Measurements from ENCODE around the gene LRRC4.

LRRC4 gene

DNA sequence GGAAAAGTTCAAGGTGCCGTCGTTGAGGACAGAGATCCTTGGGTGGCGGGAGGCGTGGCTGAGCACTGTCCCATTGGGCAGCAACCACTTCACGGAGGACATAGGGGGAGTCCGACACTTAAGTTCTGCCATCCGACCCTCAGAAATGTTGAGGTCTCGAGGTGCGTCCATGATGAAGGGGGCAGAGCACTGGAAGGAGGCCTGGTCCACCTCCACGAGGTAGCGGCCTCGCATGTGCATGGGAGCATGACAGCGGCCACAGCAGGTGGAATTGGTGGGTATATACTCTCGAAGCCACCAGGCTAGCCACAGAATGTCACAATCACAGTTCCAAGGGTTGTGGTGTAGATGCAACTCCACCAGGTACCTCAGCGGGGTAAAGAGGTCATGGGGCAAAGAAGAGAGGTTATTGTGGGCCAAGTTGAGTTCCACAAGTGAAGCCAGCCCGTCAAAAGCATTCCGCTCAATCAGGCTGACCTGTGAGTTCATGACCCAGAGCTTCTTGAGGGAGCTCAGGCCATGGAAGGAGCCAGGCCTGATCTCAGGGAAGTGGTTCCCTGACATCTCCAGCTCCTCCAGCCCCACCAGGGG lies 1.7 kb downstream of the LRRC4 start:
- DNase-seq (ENCODE audit: low read depth) = no peak

DNA sequence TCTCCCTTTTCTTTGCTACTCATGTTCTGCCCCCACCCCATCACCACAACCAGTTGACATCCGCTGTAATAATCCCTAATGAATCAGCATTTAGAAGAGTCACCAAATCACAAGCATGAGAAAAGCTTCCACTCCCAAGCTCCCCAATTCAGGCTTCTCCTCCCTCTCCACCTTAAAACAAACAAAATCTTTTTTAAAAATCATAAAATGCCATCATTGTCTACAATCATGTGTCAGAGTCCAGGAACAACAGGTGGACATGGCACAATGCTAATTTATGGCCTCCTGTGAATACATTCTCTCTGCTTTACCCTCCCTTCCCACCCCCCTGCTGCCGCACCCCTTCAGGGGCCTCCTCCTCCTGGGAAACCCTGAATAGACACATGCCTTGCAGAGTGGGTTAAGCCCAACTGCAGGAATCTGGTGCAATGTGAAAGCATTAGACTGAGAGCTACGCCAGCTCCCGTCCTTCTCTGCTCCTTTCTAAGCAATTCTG lies 3.7 kb downstream of the LRRC4 start:
- no peak for DNase-seq (ENCODE audit: low read depth)

DNA sequence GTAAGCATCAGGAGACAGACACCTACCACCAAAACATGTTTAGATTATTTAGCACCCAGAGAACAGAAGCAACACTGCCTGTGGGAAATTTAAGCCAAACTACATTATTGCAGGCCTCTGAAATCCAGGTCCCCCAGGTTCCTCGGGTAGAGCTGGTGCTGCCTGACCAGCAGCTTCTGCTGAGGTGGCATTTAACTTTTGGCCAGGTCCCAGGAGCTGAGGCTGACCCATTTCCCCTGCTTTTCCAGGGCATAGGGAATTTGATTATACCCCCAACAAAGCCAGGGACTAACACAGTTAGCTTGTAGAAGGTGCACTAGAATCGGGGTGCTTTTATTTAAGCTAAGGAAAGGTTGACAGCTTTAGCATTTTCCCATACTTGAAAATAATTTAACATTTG lies 4.7 kb downstream of the LRRC4 start:
- DNase-seq (ENCODE audit: low read depth) = no peak

DNA sequence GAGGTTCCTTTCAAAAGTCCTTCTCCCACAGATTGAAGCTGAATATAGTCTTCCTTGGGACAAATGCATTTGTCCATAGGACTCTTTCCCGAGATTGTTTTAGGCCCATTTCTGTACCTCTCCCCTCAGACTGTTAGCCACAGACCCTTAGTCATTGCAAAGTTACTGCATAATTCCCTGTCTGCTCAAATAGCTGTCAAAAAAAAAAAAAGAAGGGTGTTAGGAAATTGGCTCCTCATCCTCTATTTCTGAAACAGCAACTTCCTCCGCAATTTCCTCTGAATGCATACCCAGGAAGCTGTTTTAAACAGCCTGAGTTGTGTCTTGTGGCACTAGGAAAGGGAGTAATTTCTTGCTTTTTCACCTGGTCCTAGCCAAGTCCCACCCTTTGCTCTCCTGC lies 5.4 kb downstream of the LRRC4 start:
- DNase-seq (ENCODE audit: low read depth) = no peak

DNA sequence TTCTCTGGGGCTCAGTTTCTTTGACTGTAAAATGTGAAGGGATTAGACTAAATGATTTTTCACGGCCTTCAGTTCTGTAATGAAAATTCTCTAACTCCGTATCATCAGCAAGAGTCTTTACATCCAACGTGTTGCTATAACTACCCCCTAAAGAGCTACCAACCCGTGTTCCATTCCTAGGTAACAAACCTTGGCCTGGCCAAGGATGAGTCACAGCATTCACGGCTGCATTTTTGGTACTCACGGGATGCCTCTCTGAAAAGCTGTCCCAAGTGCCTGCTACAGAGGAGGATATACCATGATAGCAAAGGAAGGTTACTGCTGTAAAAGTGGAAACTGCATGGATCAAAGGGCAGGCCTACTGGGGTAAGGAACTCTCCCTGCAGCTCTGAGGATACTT lies 5.9 kb downstream of the LRRC4 start:
- DNase-seq (ENCODE audit: low read depth) = no peak

DNA sequence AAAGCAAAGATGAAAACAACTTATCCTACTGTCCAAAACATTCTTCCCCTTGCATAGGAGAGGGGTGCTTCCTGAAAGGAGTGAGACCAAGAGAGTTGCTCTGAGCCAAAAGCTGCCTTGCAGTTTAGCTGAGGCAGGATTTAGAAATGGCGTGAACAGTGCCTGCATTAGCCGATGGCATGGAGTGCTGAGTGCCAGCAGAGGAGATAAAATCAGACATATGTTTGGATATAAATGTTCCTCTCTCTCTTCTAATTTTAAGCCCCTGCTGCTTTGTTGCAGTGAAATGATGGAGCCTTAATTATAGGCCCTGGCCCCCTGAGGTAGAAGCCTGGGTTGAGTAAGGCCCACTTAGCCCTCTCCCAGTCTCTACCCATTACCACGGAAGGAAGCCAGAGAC lies 7.1 kb downstream of the LRRC4 start:
- DNase-seq (ENCODE audit: low read depth) = no peak

DNA sequence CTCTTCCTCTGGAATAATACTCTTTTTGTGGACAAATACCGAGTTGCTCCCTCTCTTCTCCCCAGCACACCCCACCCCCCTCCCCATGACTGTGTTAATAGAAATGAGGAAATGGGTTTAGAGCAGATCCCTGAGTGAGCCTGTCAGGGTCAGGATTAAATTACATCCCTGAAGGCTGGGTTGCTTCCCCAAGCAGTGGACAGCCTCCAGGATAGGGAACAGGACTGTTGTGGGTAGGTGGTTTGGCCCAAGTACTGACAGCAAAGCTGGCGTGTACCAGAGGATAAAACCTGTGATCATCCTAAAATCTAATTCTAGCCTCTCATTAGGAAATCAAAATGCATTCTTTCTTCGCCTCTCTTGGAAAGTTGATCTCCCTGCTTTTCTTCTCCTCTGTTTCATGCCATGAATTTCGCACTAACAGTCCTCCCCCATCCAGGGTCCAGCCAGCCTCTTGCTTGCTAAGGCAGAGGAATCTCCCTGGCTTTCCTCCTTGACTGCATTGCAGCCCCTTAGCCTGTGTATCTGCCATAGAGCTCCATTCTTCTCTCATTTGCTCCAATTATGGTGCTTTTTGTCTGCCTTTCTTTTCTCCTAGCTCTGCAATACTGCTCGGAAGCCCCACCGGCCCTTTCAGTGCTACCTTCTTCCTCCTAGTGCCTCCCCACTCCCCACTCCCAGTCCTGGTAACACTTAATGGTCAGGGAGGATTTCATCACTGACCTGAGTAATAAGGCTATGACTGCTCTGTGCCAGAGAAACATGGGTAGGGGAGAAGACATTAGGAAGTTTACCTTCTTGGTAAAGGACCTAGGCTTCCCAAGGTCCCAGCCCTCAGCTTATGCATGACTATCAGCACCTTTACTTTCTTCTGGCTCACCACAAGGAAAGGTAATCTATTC lies 8.4 kb downstream of the LRRC4 start:
- DNase-seq (ENCODE audit: low read depth) = no peak

DNA sequence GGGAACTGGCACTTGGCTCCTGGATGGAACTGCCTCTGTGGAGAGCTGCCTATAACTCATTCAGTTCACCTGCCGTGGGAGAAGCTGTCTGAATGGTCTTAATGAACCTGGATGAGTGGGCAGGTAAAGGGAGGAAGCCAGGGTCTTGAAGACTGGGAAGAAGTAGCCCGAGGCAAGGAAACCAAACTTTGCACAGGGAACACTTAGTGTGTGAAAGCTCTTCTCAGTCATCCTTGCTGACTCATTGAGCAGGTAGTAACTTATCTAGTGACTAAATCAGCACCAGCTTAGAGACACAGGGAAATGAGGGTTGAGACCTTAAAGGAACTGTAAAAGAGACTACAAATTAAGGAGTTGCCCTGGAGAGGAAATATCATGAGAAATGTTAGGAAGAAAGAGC lies 9.9 kb downstream of the LRRC4 start:
- DNase-seq (ENCODE audit: low read depth) = no peak

DNA sequence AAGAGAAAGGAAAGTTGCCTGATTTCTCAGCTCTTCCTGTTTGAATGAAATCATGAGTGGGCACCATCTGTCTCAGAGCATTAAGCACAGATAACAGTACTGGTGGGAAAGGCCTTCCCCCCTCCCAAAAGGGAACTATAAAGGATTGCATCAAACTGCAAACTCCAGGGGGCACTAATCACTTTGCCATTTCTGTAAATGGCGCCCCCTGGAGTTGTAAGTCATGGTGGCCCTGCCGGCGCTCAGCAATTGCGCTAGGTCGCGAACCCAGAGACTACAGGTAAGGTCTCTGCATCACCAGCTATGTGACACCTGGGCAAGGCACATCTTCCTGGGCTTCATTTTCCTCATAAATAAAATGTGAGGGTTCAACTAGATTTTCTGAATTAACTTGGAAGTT lies 11.1 kb downstream of the LRRC4 start:
- no peak for DNase-seq (ENCODE audit: low read depth)

DNA sequence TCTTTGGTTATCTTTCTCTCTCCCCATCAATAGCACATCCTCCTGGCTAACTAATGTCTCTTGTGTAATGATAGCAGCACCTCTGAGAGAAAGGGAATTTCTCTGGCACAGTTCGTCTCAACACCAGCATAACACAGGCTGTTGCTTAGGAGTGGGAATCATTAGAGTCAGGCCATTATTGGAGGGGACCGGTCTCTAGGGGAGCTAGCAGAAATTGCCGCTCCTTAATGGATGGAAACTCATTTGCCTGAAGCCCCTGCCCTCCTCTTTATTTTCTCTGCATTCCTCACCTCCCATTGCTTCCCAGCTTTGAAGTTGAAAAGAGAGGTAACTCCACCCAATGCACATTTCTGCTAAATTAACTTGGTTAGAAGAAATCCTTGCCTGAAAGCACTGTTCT lies 11.9 kb downstream of the LRRC4 start:
- no peak for DNase-seq (ENCODE audit: low read depth)

DNA sequence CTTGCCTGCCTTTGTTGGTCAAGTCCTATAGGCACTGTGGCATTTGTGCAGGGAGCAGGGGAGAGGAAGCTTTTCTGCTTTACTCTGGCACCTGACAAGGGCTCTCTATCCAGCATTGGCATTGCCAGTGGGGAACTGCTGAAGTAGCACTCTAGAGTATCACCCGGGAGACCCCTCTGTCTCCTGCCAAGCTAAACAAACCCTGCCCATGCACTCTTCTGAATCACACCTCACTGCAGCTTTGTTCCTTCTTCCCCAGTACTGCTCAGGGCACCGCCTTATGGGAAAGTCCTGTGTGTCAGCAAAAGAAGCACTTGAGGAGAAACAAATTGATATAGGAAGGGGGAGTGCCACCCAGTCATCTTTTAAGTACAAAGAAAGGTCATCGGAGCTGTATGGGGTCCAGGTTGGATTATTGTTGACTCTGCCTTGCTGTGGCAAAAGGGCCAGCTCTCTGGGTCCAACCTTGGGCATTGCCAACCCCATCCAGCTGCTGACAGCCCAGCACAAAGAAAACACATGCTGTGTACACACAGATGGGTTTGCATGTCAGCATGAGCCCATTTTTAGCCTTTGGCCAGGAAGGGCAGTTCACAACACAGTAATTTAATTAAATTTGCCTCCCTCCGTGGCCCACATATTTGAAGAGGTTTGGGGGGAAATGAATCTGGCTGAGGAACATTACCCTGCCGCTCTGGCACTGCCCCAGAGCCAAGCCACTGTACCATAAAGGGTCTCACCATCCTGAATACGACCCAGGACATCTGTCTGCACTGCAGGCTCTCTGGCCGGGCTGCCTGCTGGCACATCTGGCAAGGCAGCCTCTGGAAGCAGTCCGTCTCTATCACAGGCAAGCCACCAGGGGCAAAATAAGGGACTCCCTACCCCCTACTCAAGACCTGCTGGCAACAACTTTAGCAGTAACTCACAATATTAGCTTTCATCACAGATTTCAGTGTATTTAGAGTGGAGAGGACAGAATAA lies 13.1 kb downstream of the LRRC4 start:
- DNase-seq (ENCODE audit: low read depth) = no peak

DNA sequence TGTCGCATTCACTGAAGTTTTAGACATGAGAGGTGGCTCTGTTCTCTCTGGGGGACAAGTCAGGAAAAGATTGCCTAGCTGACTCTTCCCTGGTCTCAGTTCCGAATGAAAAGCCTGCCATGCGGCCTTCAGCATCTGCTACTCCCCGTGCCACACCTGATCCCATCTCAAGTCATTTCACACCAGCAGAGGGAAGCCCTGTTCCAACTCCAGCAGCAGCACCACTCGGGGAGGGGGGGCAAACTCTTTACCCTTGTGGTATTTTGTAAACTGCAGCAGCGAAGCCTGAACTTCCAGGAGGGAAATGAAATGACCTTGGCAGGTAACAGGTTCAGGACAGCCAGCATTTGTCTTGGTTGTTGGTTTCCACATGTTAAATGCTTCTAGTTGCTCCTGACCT lies 13.8 kb downstream of the LRRC4 start:
- no peak for DNase-seq (ENCODE audit: low read depth)

DNA sequence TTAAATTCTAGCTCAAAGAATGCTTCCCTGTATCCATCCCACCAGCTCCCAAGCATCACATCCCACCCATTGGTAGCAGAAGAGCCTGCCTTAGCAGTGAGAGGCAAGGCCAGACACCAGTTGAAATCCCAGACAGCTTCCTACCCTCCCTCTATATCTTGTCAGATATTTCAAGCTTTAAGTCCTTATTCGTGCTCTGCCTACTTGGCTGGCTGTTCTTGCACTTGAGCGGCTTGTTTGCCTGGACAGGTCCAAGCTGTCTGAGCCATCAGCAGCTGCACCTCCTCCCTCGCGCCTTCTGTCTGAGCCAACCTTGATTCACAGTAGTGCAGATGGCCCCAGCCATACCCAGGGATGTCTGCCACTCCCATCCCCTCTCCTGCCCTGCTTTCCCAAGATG lies 16.4 kb downstream of the LRRC4 start:
- DNase-seq (ENCODE audit: low read depth) = no peak

DNA sequence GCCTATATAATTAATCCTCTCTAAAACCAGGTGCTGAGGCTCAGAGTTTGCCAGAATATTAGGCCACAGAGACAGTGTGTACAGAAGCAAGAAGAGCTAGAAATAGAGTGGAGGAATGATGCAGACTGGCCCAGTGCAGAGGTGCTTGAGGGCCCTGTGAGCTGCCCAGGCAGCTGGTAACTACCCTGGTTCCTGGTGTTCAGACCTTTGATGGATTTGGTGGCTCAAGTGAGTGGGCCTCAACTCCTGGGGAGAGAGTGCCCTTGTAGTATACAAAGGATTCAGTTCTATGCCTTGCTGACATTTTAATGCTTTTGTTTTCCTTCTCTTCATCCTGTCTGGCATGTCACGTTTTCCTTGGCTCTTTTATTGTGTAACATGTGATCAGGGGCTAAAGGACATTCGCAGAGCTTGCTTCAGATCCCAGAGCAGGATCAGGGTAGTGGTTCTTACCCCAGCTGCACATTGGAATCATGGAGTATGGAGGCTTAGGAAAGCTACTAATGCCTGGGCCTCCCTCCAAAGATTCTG lies 20.0 kb downstream of the LRRC4 start:
- no peak for DNase-seq (ENCODE audit: low read depth)

DNA sequence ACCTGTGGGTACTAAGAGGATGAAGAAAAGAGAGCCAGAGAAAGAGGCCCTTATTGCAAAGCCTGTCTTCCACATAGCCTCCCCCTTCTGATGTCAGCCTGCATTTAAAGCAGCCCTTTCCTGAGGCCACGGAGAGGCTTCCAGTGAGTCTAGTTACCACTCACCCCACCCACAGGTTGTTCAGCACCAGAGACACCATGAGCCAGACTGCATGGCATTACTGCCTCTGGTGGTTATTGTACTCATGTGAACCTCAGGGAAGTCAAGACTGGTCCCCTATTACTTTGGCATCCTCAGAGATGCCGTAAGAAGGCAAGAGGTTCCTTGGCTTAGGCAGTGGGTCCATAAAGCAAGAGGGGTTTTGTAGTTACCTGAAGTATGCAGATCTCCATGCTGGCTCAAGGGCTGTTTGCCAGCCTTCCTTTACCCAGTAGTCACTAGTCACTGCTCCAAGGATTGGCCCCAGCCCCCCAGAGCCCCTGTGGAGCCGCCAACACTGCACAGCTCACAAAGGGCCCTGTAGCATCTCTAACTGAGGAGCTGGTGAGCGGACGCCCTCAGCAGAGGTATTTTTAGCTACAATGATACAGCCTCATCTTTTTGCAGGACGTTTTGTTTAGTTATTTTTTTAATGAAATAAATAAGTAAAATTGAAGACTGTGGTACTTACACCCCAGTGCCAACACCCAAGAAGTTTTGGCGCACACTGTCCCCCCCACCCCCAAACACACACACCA lies 20.7 kb downstream of the LRRC4 start:
- DNase-seq (ENCODE audit: low read depth) = no peak

DNA sequence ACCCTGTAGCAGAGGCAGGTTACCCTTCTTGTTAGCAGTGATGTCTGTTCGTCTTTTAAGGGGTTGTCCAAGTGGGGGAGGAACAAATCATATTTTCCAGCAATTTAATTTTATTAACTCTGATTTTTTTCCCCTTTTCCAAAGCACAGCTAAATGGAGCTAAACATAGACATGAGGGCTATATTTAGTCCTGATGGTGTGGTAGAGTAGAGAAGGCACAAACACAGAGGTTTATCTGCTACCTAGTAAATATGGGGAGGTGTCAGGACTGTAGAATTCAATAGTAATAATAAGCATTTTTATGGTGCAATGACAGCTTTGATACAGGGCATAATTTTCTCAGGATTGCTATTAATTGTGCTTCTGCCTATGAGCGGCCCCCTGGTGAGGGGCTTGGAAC lies 22.5 kb downstream of the LRRC4 start:
- no peak for DNase-seq (ENCODE audit: low read depth)

DNA sequence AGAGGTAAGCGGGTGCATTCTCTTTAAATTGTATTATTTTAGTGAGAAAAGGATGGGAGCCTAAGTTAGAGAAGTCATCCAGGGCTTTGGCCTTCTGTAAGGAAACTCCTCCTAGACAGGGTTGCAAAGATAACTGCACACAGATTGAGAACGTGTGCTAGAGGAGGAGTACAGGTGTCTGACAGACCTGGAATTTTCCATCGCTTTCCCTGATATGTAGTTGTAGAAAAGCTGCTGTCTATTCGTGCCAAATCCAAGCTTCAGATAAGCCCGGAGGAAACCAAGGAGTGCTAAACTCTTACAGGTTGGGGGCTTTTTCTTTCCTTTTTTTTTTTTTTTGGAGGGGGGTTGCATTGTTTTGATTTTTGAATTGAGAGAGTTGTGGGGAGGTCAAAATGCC lies 23.1 kb downstream of the LRRC4 start:
- DNase-seq (ENCODE audit: low read depth) = no peak

DNA sequence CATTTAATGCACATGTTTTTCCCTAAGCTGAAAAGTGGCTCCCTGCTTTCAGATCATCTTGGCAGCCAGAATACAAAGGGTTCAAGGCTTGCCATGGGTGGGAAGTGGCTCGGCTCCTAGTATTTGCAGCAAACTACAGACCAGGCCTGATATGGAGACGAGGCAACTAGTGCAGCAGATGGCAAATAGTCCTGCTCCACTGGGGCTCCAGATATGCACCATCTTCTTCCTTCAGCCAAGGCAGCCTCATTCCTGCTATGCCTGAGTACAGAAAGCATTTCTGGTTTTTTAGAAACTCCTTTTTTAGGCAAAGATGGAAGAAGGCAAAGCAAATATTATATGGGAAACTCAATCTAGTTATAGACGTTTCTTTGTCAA lies 23.9 kb downstream of the LRRC4 start:
- no peak for DNase-seq (ENCODE audit: low read depth)

DNA sequence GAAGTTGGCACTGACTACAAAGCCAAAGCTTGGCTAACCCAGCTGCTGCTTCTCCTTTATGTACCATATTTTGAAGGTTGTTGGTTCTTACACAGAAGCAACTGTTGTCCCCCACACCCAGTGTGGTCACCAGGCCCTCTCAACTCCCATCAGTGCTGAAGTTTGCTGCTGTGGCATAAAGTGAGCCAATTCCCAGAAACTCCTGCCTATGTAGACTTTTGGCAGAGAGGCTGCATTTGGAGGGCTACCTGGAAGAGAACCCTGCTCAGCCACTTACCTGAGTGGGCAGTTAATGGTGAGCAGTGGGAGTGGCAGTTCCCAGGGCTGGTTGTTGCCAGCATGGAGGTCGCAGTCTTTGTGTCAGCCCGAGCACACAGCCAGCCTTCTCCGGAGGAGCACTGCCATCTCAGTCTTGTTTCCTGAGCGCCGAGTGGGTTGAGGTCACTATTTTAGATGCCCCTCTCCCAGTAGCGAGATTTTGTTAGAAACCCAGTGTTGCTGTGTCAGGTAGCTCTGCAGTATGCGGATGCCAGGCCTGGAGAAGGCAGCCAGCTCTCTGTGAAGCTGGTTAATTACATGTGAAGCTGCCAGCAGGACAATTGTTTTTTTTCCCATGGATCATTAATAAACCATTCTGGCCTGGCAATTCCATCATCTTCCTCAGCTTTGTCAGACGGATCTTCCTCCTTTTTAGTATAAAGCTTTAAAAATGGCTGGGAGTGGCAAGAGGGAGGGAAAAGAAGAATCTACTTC lies 24.5 kb downstream of the LRRC4 start:
- DNase-seq (ENCODE audit: low read depth) = no peak

DNA sequence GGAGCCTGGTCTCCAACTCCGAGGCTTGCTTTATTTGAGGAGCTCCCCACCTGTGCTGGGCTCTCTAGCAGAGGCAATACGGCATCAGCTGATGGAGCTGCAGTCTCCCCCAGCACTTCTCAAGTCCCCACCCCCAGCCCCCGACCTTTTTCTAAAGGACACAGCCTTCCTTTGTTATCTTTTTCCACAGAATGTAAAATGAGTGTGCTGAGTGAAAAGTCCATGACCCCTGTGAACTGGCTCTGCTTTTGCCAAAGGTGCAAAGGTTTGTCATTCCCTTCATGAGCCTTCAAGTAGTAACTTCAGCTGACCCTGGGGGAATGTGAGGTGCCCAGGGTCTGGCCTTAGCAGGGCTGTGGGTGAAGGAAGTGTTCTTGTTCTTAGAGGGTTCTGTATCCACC lies 25.5 kb downstream of the LRRC4 start:
- DNase-seq (ENCODE audit: low read depth) = no peak

DNA sequence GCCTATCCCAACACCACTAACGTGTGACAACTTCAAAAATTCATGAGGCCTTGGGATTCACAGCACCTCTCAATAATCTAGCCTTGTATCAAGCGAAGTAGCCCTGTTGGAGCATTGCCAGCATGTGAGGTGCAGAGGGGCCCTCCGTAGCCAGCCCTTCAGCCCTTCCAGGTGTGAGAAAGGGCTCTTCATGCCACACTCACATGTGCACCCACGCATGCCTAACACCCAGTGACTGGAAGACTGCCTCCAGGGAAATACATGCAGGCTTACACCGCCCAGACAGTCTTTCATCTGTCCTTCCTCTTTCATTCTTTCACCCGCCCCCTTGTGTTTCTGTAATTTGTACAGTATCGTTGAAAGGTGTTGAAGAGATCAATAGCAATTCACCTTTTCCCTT lies 26.1 kb downstream of the LRRC4 start:
- no peak for DNase-seq (ENCODE audit: low read depth)

Measured in stimulated activated CD8-positive, alpha-beta memory T cell treated with anti-CD3 and anti-CD28 coated beads, Interleukin-12 subunit alpha, Interleukin-12 subunit beta, amount 100 ng/mL, for 1 hour (primary cell).